DLD1 (cell line): ENCODE results near the gene NRARP.

Source experiments
- in situ Hi-C: cut with HindIII; loops from 2 replicates; pipeline ENCODE4 v1.10.0; 2017; ENCODE audit warnings: low sequenced_read_pairs

Gene NRARP

DNA sequence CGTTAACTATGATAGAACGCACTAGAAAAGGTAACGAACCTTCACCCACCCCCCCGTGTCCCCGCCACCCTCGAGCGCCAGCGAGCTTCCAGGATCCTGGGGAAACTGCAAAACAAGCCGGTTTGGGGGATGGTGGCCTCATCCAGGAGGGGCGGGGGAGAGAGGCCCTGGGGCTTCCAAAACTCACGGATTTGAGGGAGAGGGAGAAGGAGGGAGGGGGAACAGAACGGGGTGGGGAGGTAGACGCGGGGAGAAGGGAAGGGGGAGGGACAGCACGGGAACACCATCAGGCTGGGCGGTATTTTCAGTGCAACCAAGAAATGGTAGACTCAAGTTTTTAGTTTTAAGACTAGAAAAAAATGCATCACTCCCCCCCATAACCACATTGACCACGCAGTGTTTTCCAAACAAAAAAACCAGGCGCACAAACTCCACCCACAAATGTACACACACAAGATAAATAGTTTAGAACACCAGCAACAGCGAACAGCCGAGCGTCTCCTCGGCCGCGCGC is 1.4 kb downstream of the NRARP start:
- in situ Hi-C loops, result no loop called here

- in situ Hi-C loops, result no loop called here
These were observed 2.1 kb downstream of the NRARP start for GRCh38 chr9:137299938-137300337.

- in situ Hi-C loops, result no loop called here
These were observed 2.9 kb downstream of the NRARP start for GRCh38 chr9:137299203-137299565.

- in situ Hi-C loops, result no loop called here
These were observed 3.5 kb downstream of the NRARP start for GRCh38 chr9:137298401-137299202.

DNA sequence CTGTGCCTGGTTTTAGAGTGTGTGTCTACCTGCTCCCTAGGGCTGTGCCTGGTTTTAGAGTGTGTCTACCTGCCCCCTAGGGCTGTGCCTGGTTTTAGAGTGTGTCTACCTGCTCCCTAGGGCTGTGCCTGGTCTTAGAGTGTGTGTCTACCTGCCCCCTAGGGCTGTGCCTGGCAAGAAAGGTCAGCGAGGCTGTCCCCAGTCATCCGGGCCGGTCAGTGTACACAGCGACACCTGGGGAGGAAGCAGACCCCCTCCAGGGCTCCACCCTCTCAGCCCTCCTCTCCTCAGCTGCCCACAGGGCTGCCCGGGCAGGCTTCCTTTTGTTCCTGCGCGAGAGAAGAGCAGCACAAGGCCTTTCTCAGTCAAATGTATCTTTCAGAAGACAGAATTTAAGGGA is 4.1 kb downstream of the NRARP start:
- in situ Hi-C loops, result no loop called here

- in situ Hi-C loops, result no loop called here
These were observed 5.1 kb downstream of the NRARP start for GRCh38 chr9:137296670-137297664.

GRCh38 chr9:137295849-137296669 is 6.0 kb downstream of the NRARP start:
- in situ Hi-C loops, result no loop called here

GRCh38 chr9:137295238-137295811 is 6.7 kb downstream of the NRARP start:
- in situ Hi-C loops, result no loop called here

DNA sequence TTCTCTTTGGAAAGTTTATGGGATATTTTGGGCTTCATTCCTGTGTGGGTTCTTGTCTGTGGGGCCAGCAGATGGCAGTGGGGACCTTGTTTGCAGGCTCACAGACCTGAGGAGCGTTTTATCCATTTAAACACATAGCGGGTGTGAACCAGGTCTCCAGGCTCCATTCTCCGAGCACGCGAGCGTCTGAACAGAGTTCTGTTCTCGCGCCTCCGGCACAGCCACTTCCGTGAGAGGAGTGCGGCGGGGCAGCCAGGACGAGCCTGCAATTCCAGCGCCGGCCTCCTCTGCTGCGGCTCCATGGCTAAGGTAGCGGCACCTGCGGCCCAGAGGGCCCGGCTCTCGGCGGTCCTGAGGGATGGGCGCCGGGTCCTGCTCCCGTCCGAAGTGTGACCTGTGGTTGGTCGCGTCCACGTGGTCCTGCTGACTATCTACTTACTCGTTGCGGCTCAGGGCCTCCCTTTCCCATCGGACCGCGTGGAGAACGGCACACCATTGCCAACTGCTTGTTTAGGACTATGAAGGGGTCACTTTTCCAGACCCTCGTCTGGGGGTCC is 7.3 kb downstream of the NRARP start:
- in situ Hi-C loops, result no loop called here

- in situ Hi-C loops, result no loop called here
These were observed 7.9 kb downstream of the NRARP start for GRCh38 chr9:137294091-137294680.

- in situ Hi-C loops, result no loop called here
These were observed 8.5 kb downstream of the NRARP start for GRCh38 chr9:137293482-137294090.

DNA sequence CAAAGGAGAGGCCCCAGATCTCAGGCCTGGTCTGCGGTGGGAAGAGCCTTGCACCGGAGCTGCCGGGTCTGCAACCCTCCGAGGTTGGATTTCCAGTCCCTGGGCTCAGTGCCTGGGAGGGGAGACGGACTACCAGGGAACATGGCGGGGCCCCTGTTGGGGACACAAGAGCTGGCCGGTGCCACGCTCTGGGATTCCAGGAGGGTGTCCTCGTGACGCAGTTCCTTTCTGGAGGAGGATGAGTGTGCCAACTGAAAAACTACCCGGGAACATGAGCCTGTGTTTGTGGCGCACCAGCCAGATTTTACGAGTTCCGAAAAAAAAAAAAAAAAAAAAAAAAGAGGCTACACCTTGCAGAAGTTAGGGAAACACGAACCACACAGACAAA is 9.0 kb downstream of the NRARP start:
- in situ Hi-C loops, result no loop called here

GRCh38 chr9:137286975-137287383 is 15.1 kb downstream of the NRARP start:
- in situ Hi-C loops, result no loop called here

DNA sequence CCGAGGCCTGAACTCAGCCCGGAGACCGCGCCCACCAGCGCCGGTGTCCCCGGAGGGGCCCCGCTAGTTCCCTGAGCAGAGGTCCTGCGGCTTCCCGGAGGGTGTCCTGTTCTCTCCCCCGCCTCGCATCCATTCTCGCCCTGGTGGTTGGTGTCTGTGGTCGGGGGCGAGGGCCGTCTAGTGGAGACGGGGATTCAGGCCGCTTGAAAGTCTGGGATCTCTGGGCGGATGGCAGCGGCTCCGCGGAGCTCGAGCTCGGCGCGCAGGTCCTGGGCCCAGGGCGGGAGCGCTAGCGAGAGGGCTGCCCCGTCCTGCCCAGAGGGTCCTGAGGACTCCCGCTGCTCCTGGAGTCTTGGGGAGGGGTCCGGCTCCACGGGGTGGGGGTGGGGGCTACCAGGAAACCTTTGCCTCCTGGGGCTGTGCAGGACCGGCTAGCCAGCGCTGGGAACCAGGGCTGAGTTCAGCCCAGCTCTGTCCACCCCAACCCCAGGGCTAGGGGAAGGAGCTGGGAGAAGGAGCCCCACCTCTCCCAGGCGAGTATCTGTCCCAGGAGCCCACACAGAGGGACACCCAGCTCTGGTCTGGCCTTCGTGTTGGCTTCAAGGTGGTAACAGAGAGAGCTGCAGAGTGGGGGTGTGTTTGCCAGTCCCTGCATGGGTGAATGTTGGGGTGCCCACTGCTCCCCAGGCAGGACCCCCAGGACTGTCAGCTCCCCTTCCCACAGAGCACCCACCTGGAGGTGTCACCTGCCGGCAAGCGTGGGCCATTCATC is 20.5 kb downstream of the NRARP start:
- in situ Hi-C loops, result no loop called here

DNA sequence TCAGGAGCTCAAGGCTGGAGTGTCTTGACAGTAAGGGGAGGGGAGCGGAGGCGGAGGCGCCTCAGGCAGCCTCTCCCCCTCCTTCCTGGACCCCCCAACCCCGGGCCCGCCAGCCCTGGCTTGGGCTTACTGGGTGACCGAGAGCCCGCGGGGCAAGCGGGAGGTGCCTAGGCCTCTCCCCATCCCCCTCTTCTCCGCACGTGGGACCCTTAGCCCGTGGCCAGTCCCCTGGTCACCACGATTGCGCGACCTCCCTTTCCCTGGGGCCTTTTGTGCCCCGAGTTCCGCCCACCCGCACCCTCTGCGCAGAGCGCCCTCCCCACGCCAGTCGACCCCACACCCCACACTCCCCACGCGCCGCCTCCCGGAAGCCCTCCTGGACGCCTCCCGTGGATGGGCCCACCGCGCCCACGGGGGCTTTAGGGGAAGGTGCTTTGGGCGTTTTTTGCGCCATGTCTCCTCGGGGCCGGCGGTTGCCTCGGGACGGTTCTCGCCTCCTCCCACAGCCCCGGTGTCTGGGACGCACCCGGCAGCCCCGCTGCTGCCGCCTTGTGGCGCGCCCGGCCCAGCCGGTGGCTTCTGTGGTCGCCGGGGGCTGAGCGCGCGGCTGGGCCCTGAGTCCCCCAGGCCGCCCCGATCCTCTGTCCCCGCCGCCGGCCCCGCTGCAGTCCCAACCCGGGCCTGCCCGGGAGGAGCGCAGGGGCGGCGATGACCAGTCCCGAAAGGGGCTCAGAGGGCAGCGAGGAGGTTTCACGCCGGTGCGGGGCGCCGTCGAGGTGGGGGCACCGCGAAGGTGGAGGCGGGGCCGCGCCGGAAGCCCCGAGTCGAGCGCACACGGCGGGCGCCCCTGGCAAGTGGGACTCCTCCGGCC is 21.4 kb downstream of the NRARP start:
- in situ Hi-C loops, result no loop called here

- in situ Hi-C loops, result no loop called here
These were observed 22.2 kb downstream of the NRARP start for GRCh38 chr9:137279741-137280473.
